Heart right ventricle (tissue), 16 donors: ENCODE measurements around the gene FNDC10. TPM values are rescaled to one million over a fixed set of nuclear protein-coding genes. Genes with fewer than 3 reads are reported as not detected.

Source experiments
- ATAC-seq, 8 donors: fragments of 200-7000 bp; cut with Tn5 transposase; one replicate each; pipeline ENCODE4 v1.9.1; 2020; ENCODE audit warnings: mild to moderate bottlenecking in 8 of 8, moderate library complexity in 8 of 8, moderate number of reproducible peaks in 1 of 8
- DNase-seq, 2 donors: peaks; one replicate each; pipeline ENCODE4 v3.0.0-alpha.2; 2020
- H3K27ac ChIP-seq, 10 donors: fragments of 200-600 bp; sonication (generic) in 2 of 10; one replicate each; pipeline versions ENCODE4 v1.5.0 to v1.8.0; 2020 to 2022; ENCODE audit warnings: mild to moderate bottlenecking in 3 of 10
- H3K27me3 ChIP-seq, 7 donors: fragments of 200-600 bp; one replicate each; pipeline ENCODE4 v1.8.0; 2021 to 2022; ENCODE audit warnings: mild to moderate bottlenecking in 2 of 7
- H3K36me3 ChIP-seq, 9 donors: fragments of 200-600 bp; sonication (generic) in 1 of 9; one replicate each; pipeline versions ENCODE4 v1.5.0 to v1.8.0; 2020 to 2022; ENCODE audit warnings: mild to moderate bottlenecking in 2 of 9
- H3K4me1 ChIP-seq, 9 donors: fragments of 200-600 bp; sonication (generic) in 1 of 9; one replicate each; pipeline versions ENCODE4 v1.5.0 to v1.8.0; 2020 to 2022; ENCODE audit warnings: mild to moderate bottlenecking in 4 of 9
- H3K4me3 ChIP-seq, 10 donors: fragments of 200-600 bp; sonication (generic) in 2 of 10; one replicate each; pipeline versions ENCODE4 v1.5.0 to v1.8.0; 2020 to 2022; ENCODE audit warnings: mild to moderate bottlenecking in 7 of 10, moderate library complexity in 2 of 10
- H3K9me3 ChIP-seq, 11 donors: fragments of 200-600 bp in 10 of 11; sonication (generic) in 2 of 11; one replicate each; pipeline versions ENCODE4 v1.5.0 to v1.8.0; 2013 to 2022; ENCODE audit warnings: mild to moderate bottlenecking in 2 of 11, control low read depth in 1 of 11, moderate library complexity in 1 of 11
- CTCF ChIP-seq, 9 donors: fragments of 200-600 bp; sonication (generic) in 2 of 9; IDR thresholded peaks; one replicate each; pipeline versions ENCODE4 v1.5.0 to v1.8.0; 2021 to 2022; ENCODE audit warnings: antibody characterized with exemption in 9 of 9, mild to moderate bottlenecking in 5 of 9, moderate library complexity in 1 of 9
- WGBS, 2 donors: extraction: QIAGEN DNeasy Blood & Tissue Kit; methylation state at CpG; one replicate each; pipeline ENCODE4 v1.1.7; 2013; ENCODE audit warnings: inconsistent platforms in 1 of 2; 5-methylcytosine and 5-hydroxymethylcytosine counted together
- intact Hi-C, 10 donors: fragments of 100-400 bp; cut with DNase I; formaldehyde crosslinking; loops; one replicate each; pipeline versions ENCODE4 v1.11.1 to v1.14.2; 2022
- polyA plus RNA-seq, 2 donors: library from polyadenylated mRNA; stranded (reverse); fragments of 200-250 nt; gene quantifications; one replicate each; pipeline ENCODE4 v1.2.3, GENCODE V29; 2013
- total RNA-seq, 10 donors: library from RNA; stranded (reverse); fragmentation: NEBNext Ultra II Directional in 3 of 10; extraction: Animal tissue kit (Norgen Biotek cat#: 25700) in 3 of 10; gene quantifications; one replicate each; pipeline versions ENCODE4 v1.2.1 to v1.2.4, GENCODE V29; 2021 to 2023
- donor health status: Arrhythmogenic right ventricular cardiomyopathy.
- donor health status: ischemic (EF 13 %, LVEDD 7.1; RV severe dilation, severe dysfunction).
- donor health status: healthy with polysubstance abuse.
- donor health status: DM: no; HTN: yes; CAD: no.
- donor health status: DM: no; HTN: no; CAD: no.
- donor health status: ischemic (EF 25% LVEDD 6.9; RV normal size, moderate dysfunction).
- donor health status: ischemic (EF 25% LVEDD 5.7; RV mildly dilated, moderate dysfunction).
- donor health status: healthy.
- donor health status: DM: yes; HTN: yes; CAD: no.
- donor health status: Ischemic cardiomyopathy.
- donor health status: ischemic (EF 35%, LVEDD 5.7; RV mildly dilated, moderate dysfunction).
- donor health status: nonischemic (EF 11% LVEDD 7.7; RV severe dilation, severe dysfunction).
- donor health status: DM: yes; HTN: yes; CAD: no.
- donor health status: PGD.
- donor health status: ischemic (EF 29% LVEDD 5.4; RV normal size, mild dysfunction).
- donor health status: nonischemic (EF 23%, LVEDD 6.1; RV moderate dilation, normal function).

Gene FNDC10
- total and polyA plus RNA-seq, 12 donors = 0.66 to 5.9 (median 2.3) TPM

GRCh38 chr1:1615256-1616044, 15.5 kb upstream of the FNDC10 start, which contains the start of gene MIB2:
Gene MIB2 (plus strand): TSS chr1:1615500. CDS start chr1:1623453, 7,953 bp downstream.
- ATAC-seq = peak; percentile 94 to 97 (median 96)
- Histone ChIP-seq H3K4me3 (peak within 1 kb of the TSS; percentile 89 to 100 (median 97)), H3K27ac (peak within 1 kb of the TSS; percentile 98 to 100 (median 100)), H3K27me3 (no peaks in the 10 kb centered on the region), H3K4me1 (peaks cover 7 to 54% (median 41%) of the 10 kb centered on the region in 9 donors), H3K36me3 (peaks cover 0 to 24% (median 0%) of the 10 kb centered on the region in 9 donors), H3K9me3 (no peaks in the 10 kb centered on the region)
- no peak for TF ChIP-seq CTCF (IDR thresholded peaks at IDR 0.05)
- peak; percentile 93 to 97 for DNase-seq
- intact Hi-C loops = loop anchor here in 1 of 10 donors (2.0 kb wide), 1 partner anchor 41 kb away; the partner anchor contains the start of gene SSU72
- WGBS, 2 donors = 0% methylated on average over 98 to 107 of the region's 107 CpGs

GRCh38 chr1:1614954-1615255, 15.0 kb upstream of the FNDC10 start:
- Histone ChIP-seq H3K9me3 (no peaks in the 10 kb centered on the region), H3K27ac (peak overlapping the region in 9 of 10 donors; percentile 98 to 100 (median 100)), H3K4me1 (peaks cover 7 to 49% (median 36%) of the 10 kb centered on the region in 9 donors), H3K4me3 (peak overlapping the region; percentile 89 to 100 (median 97)), H3K27me3 (no peaks in the 10 kb centered on the region), H3K36me3 (peaks cover 0 to 24% (median 0%) of the 10 kb centered on the region in 9 donors)
- 0 to 1% methylated on average over 23 of the region's 23 CpGs for WGBS, 2 donors
- no peak for DNase-seq
- no peak for ATAC-seq
- intact Hi-C loops = loop anchor here in 5 of 10 donors (2.0 to 5.0 kb wide), 2 partner anchors 38 to 40 kb away; partner anchors contain the start of gene SSU72 (in 1 of the 5)
- TF ChIP-seq CTCF (IDR thresholded peaks at IDR 0.05) = no peak

GRCh38 chr1:1614204-1614953, 14.4 kb upstream of the FNDC10 start:
- H3K4me1 ChIP-seq = peaks cover 7 to 44% (median 32%) of the 10 kb centered on the region in 9 donors
- ATAC-seq = peak in 4 of 8 donors; percentile 1 to 6 (median 4)
- 6 to 12% methylated on average over 30 of the region's 30 CpGs for WGBS, 2 donors
- peaks cover 0 to 24% (median 0%) of the 10 kb centered on the region in 9 donors for H3K36me3 ChIP-seq
- peak overlapping the region in 9 of 10 donors; percentile 98 to 100 (median 100) for H3K27ac ChIP-seq
- no peaks in the 10 kb centered on the region for H3K27me3 ChIP-seq
- H3K4me3 ChIP-seq = peak overlapping the region; percentile 89 to 100 (median 97)
- no peak for TF ChIP-seq CTCF (IDR thresholded peaks at IDR 0.05)
- no peaks in the 10 kb centered on the region for H3K9me3 ChIP-seq
- DNase-seq = peak in 1 of 2 donors; percentile 15
- intact Hi-C loops = loop anchor here in 5 of 10 donors (2.0 to 5.0 kb wide), 2 partner anchors 37 to 40 kb away; partner anchors contain the start of gene SSU72 (in 1 of the 5)
